ENCODE measurements around the gene SORT1. TPM values are rescaled to one million over a fixed set of nuclear protein-coding genes. Genes with fewer than 3 reads are reported as not detected.
A peak's percentile ranks its signal among the peaks of the same experiment; 100 is the strongest.

SORT1 gene
- total RNA-seq, 1 donor: 48.5 TPM

DNA sequence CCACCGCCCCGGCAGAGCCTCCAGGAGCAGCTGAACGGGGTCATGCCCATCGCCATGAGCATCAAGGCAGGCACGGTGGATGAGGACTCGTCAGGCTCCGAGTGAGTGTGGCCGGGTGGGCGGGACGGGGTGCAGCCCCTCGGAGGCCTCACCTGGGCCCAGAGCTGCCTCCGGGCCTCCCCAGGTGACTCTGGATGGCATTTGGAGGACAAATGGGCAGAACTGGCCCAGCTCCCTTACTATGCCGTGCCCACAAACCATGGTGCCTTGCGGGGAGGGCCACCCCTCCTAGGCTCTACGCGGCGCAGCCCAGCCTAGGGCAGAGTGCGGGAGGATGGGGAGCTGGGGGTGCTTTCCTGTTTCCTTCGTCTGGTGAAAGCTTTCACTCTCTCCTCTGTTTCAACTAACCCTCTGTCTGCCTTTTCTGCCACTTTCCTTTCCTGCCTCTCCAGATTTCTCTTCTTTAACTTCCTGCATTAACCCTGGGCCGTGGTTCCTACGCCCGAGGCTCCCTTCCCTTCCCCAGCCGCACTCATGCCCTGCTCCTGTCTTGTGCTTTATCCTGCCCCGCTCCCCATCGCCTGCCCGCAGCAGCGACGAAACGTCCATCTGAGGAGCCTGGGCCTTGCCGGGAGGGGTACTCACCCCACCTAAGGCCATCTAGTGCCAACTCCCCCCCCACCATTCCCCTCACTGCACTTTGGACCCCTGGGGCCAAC, 124.0 kb downstream of the SORT1 start:
- no peaks in the 10 kb centered on the region for H3K79me2 ChIP-seq (ENCODE audit: insufficient read depth, low read length)
- H3K4me2 ChIP-seq (ENCODE audit: insufficient read depth, low read length): no peak overlapping the region
- TF ChIP-seq CTCF (IDR thresholded peaks at IDR 0.05; ENCODE audit: extremely low read depth, low read depth, low read length): no peak
- H3K4me3 ChIP-seq (ENCODE audit: insufficient read depth, low read length): no peak overlapping the region
- no peaks in the 10 kb centered on the region for H3K27me3 ChIP-seq (ENCODE audit: insufficient read depth, low read length)
- H3K4me1 ChIP-seq (ENCODE audit: insufficient read depth, low read length): peaks cover 19% of the 10 kb centered on the region
- peak; percentile 79 for DNase-seq (ENCODE audit: insufficient read length, low spot score, missing footprints)
- peaks cover 13% of the 10 kb centered on the region for H3K36me3 ChIP-seq (ENCODE audit: insufficient read depth, low read length)
- H3K27ac ChIP-seq (ENCODE audit: low read depth, low read length): no peak overlapping the region
- no peak overlapping the region for H2AFZ ChIP-seq (ENCODE audit: low read length)
- H3K9me3 ChIP-seq (ENCODE audit: low read depth, low read length): no peaks in the 10 kb centered on the region
- H4K20me1 ChIP-seq (ENCODE audit: insufficient read depth, low read length): no peaks in the 10 kb centered on the region

GRCh38 chr1:109272831-109273547, 124.7 kb downstream of the SORT1 start:
- no peak for TF ChIP-seq CTCF (IDR thresholded peaks at IDR 0.05; ENCODE audit: extremely low read depth, low read depth, low read length)
- Histone ChIP-seq H3K27me3 (ENCODE audit: insufficient read depth, low read length) (no peaks in the 10 kb centered on the region), H3K27ac (ENCODE audit: low read depth, low read length) (no peak overlapping the region), H3K4me2 (ENCODE audit: insufficient read depth, low read length) (no peak overlapping the region), H3K4me3 (ENCODE audit: insufficient read depth, low read length) (no peak overlapping the region), H3K36me3 (ENCODE audit: insufficient read depth, low read length) (peaks cover 5% of the 10 kb centered on the region), H3K9me3 (ENCODE audit: low read depth, low read length) (no peaks in the 10 kb centered on the region), H3K79me2 (ENCODE audit: insufficient read depth, low read length) (no peaks in the 10 kb centered on the region), H3K4me1 (ENCODE audit: insufficient read depth, low read length) (peaks cover 19% of the 10 kb centered on the region), H4K20me1 (ENCODE audit: insufficient read depth, low read length) (no peaks in the 10 kb centered on the region), H2AFZ (ENCODE audit: low read length) (no peak overlapping the region)
- DNase-seq (ENCODE audit: insufficient read length, low spot score, missing footprints): peak; percentile 80

- H3K9me3 ChIP-seq (ENCODE audit: low read depth, low read length): no peaks in the 10 kb centered on the region
- H3K27me3 ChIP-seq (ENCODE audit: insufficient read depth, low read length): no peaks in the 10 kb centered on the region
- no peak overlapping the region for H3K27ac ChIP-seq (ENCODE audit: low read depth, low read length)
- H3K4me3 ChIP-seq (ENCODE audit: insufficient read depth, low read length): no peak overlapping the region
- H3K4me1 ChIP-seq (ENCODE audit: insufficient read depth, low read length): peaks cover 20% of the 10 kb centered on the region
- H2AFZ ChIP-seq (ENCODE audit: low read length): no peak overlapping the region
- no peaks in the 10 kb centered on the region for H4K20me1 ChIP-seq (ENCODE audit: insufficient read depth, low read length)
- no peaks in the 10 kb centered on the region for H3K36me3 ChIP-seq (ENCODE audit: insufficient read depth, low read length)
- no peaks in the 10 kb centered on the region for H3K79me2 ChIP-seq (ENCODE audit: insufficient read depth, low read length)
- no peak for TF ChIP-seq CTCF (IDR thresholded peaks at IDR 0.05; ENCODE audit: extremely low read depth, low read depth, low read length)
- peak; percentile 80 for DNase-seq (ENCODE audit: insufficient read length, low spot score, missing footprints)
- H3K4me2 ChIP-seq (ENCODE audit: insufficient read depth, low read length): no peak overlapping the region
Observed at GRCh38 chr1:109272021-109272799, 125.5 kb downstream of the SORT1 start.

Data from osteoblast (primary cell).